ENCODE measurements around the gene BBOX1.

- TF ChIP-seq, protein P1, sequence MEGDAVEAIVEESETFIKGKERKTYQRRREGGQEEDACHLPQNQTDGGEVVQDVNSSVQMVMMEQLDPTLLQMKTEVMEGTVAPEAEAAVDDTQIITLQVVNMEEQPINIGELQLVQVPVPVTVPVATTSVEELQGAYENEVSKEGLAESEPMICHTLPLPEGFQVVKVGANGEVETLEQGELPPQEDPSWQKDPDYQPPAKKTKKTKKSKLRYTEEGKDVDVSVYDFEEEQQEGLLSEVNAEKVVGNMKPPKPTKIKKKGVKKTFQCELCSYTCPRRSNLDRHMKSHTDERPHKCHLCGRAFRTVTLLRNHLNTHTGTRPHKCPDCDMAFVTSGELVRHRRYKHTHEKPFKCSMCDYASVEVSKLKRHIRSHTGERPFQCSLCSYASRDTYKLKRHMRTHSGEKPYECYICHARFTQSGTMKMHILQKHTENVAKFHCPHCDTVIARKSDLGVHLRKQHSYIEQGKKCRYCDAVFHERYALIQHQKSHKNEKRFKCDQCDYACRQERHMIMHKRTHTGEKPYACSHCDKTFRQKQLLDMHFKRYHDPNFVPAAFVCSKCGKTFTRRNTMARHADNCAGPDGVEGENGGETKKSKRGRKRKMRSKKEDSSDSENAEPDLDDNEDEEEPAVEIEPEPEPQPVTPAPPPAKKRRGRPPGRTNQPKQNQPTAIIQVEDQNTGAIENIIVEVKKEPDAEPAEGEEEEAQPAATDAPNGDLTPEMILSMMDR (IDR thresholded peaks at IDR 0.05) = no peak
- TF ChIP-seq EP300 (IDR thresholded peaks at IDR 0.05) (no peak), POLR2A (IDR thresholded peaks at IDR 0.05) (no peak)
Observed at GRCh38 chr11:27012234-27012921, 28.2 kb upstream of the BBOX1 start.

Data from suprapubic skin (tissue), 3 donors.